DOHH2 (cell line): ENCODE measurements around the gene VPS9D1.
A peak's percentile ranks its signal among the peaks of the same experiment; 100 is the strongest.

Experiments
- H3F3A ChIP-seq: fragments of 200-600 bp; sonication (generic), shearing (Covaris generic); 2 replicates; pipeline ENCODE4 v1.6.0; 2016; ENCODE audit warnings: antibody characterized with exemption, mild to moderate bottlenecking; ENCODE audit not compliant: control insufficient read depth, insufficient read depth
- H3K27ac ChIP-seq: fragments of 200-600 bp; sonication (generic); 2 replicates; pipeline ENCODE4 v1.5.1; 2014; ENCODE audit warnings: low read depth, mild to moderate bottlenecking, low read length, moderate library complexity
- H3K27me3 ChIP-seq: fragments of 200-600 bp; sonication (generic); 2 replicates; pipeline ENCODE4 v1.6.1; 2014; ENCODE audit warnings: mild to moderate bottlenecking, low read length, mixed read lengths; ENCODE audit not compliant: control insufficient read depth
- H3K36me3 ChIP-seq: fragments of 200-600 bp; sonication (generic); 2 replicates; pipeline ENCODE4 v1.6.1; 2014; ENCODE audit warnings: mild to moderate bottlenecking, low read length, moderate library complexity, mixed read lengths; ENCODE audit not compliant: control insufficient read depth
- H3K4me1 ChIP-seq: fragments of 200-600 bp; sonication (generic); 2 replicates; pipeline ENCODE4 v1.6.1; 2014; ENCODE audit warnings: mild to moderate bottlenecking, low read length, mixed read lengths; ENCODE audit not compliant: control insufficient read depth
- H3K4me2 ChIP-seq: fragments of 200-600 bp; sonication (generic); 2 replicates; pipeline ENCODE4 v1.6.0; 2014; ENCODE audit warnings: mild to moderate bottlenecking, low read length, moderate library complexity
- H3K4me3 ChIP-seq: fragments of 200-600 bp; sonication (generic); 2 replicates; pipeline ENCODE4 v1.5.1; 2014; ENCODE audit warnings: mild to moderate bottlenecking, low read length, mixed read lengths
- H3K79me2 ChIP-seq: fragments of 200-600 bp; sonication (generic); 2 replicates; pipeline ENCODE4 v1.6.1; 2014; ENCODE audit warnings: mild to moderate bottlenecking, low read length, mixed read lengths; ENCODE audit not compliant: control insufficient read depth
- H3K9me2 ChIP-seq: fragments of 200-600 bp; sonication (generic); replicated peaks from 2 replicates; pipeline ENCODE4 v1.6.1; 2014; ENCODE audit warnings: mild to moderate bottlenecking, low read length, mixed read lengths; ENCODE audit not compliant: control insufficient read depth
- H3K9me3 ChIP-seq: fragments of 200-600 bp; sonication (generic); 2 replicates; pipeline ENCODE4 v1.6.1; 2014; ENCODE audit warnings: antibody characterized with exemption, low read length, mixed read lengths; ENCODE audit not compliant: control insufficient read depth, insufficient read depth
- H4K20me1 ChIP-seq: fragments of 200-600 bp; sonication (generic); 2 replicates; pipeline ENCODE4 v1.6.0; 2014; ENCODE audit warnings: low read depth, mild to moderate bottlenecking, antibody characterized with exemption, low read length, moderate library complexity; ENCODE audit not compliant: control insufficient read depth, insufficient read depth
- EZH2phosphoT487 ChIP-seq: fragments of 200-600 bp; sonication (generic); IDR thresholded peaks from 2 replicates; pipeline ENCODE4 v1.6.1; 2017; ENCODE audit warnings: borderline replicate concordance, mild to moderate bottlenecking, antibody characterized with exemption, low read length, moderate library complexity, mixed read lengths
- TF ChIP-seq, protein P1 (sequence below): fragments of 200-600 bp; sonication (generic); IDR thresholded peaks from one replicate; pipeline ENCODE4 v1.5.1; 2014; ENCODE audit warnings: antibody characterized with exemption, mild to moderate bottlenecking, low read depth, low read length; ENCODE audit not compliant: poor library complexity, severe bottlenecking

VPS9D1 gene

DNA sequence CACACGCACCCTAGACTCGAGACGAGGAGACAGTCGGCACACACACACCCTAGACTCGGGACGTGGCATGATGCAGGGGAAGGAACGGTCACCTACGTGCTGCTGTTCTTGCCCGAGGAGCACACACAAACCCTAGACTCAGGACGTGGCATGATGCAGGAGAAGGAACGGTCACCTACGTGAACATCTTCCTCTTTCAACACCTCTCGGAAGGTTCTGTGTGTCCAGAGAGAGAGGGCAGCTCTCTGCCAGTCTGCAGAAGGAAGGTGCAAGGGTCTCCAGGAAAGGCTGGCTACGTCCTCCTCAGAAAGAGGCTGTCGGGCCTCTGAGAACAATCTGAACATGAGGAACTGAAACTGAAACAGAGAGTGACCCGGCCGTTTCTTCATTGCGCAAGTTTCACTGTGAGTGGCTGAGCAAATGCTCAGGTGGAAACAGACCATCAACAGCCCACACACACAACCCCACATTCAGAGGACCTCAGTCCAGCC lies 44.1 kb upstream of the VPS9D1 start:
- peak overlapping the region; percentile 59 for H3K4me2 ChIP-seq
- peak overlapping the region; percentile 47 for H3K4me3 ChIP-seq
- H3K27ac ChIP-seq, result peak overlapping the region; percentile 71

DNA sequence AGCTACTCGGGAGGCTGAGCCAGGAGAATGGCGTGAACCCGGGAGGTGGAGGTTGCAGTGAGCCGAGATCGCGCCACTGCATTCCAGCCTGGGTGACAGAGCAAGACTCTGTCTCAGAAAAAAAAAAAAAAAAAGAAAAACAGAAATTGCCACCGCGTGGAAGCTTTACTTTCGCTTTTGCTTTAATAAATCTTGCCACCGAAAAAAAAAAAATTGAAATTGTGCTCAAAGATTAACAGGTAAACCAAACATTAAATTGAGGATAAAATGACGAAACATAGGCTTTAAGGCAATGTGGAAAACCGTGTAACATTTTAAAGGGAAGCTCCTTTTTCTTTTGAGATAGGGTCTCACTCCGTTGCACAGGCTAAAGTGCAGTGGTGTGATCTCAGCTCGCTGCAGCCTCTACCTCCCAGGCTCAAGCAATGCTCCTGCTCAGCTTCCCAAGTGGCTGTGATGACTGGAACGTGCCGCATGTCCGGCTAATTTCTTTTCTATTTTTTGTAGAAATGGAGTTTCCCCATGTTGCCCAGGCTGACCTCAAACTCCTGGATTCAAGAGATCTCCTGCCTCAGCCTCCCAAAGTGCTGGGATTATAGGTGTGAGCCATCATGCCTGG lies 40.7 kb upstream of the VPS9D1 start:
- Histone ChIP-seq H3K27me3 (no peaks in the 10 kb centered on the region), H3K79me2 (peaks cover 71% of the 10 kb centered on the region), H3K36me3 (peaks cover 93% of the 10 kb centered on the region), H3K4me3 (no peak overlapping the region), H3K4me1 (peaks cover 24% of the 10 kb centered on the region), H3K27ac (no peak overlapping the region), H3F3A (peaks cover 4% of the 10 kb centered on the region; the same call in 1 of the 2 replicates), H3K4me2 (no peak overlapping the region), H3K9me3 (no peaks in the 10 kb centered on the region), H3K9me2 (no peaks in the 10 kb centered on the region), H4K20me1 (peaks cover 6% of the 10 kb centered on the region; the same call in 1 of the 2 replicates)
- no peak for TF ChIP-seq EZH2phosphoT487
- TF ChIP-seq, protein P1, sequence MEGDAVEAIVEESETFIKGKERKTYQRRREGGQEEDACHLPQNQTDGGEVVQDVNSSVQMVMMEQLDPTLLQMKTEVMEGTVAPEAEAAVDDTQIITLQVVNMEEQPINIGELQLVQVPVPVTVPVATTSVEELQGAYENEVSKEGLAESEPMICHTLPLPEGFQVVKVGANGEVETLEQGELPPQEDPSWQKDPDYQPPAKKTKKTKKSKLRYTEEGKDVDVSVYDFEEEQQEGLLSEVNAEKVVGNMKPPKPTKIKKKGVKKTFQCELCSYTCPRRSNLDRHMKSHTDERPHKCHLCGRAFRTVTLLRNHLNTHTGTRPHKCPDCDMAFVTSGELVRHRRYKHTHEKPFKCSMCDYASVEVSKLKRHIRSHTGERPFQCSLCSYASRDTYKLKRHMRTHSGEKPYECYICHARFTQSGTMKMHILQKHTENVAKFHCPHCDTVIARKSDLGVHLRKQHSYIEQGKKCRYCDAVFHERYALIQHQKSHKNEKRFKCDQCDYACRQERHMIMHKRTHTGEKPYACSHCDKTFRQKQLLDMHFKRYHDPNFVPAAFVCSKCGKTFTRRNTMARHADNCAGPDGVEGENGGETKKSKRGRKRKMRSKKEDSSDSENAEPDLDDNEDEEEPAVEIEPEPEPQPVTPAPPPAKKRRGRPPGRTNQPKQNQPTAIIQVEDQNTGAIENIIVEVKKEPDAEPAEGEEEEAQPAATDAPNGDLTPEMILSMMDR, result no peak

More for the DNA sequence above, 44.1 kb upstream of the VPS9D1 start:
- Histone ChIP-seq H3K27me3 (no peaks in the 10 kb centered on the region), H3K79me2 (peaks cover 44% of the 10 kb centered on the region), H3K36me3 (peaks cover 95% of the 10 kb centered on the region), H3F3A (peaks cover 4% of the 10 kb centered on the region; the same call in 1 of the 2 replicates), H3K9me2 (no peaks in the 10 kb centered on the region), H3K4me1 (peaks cover 35% of the 10 kb centered on the region), H4K20me1 (peaks cover 6% of the 10 kb centered on the region; the same call in 1 of the 2 replicates), H3K9me3 (no peaks in the 10 kb centered on the region)
- no peak for TF ChIP-seq EZH2phosphoT487
- TF ChIP-seq, protein P1, result no peak

DNA sequence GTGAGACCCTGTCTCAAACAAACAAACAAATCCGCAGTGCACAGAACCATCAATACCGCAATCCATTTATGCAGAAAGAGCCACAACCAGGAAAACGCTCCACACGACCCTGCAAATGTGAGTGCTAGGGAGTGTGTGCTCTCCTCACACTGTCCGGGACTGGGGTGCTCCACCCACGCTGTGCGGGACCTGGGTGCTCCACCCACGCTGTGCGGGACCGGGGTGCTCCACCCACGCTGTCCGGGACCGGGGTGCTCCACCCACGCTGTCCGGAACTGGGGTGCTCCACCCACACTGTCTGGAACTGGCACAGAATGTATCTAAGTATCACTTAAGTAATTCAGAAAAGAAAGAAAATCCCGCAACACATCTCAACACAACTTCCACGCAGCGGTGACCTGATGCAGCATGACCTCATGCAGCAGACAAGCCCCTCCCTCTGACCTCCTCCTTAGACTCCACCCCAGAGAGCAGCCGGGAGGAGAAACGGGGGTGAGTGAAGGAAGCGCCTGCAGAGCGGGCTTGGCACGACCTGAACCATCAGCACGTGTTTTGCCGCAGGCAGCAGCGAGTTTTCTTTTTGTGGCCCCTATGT lies 39.1 kb upstream of the VPS9D1 start:
- H3K27ac ChIP-seq, result no peak overlapping the region
- peaks cover 95% of the 10 kb centered on the region for H3K36me3 ChIP-seq
- no peak overlapping the region for H3K4me3 ChIP-seq
- peaks cover 77% of the 10 kb centered on the region for H3K79me2 ChIP-seq
- no peaks in the 10 kb centered on the region for H3K27me3 ChIP-seq
- no peak overlapping the region for H3K4me2 ChIP-seq
- no peaks in the 10 kb centered on the region for H3K9me2 ChIP-seq
- H3K9me3 ChIP-seq, result no peaks in the 10 kb centered on the region
- H3F3A ChIP-seq, result no peaks in the 10 kb centered on the region; the same call in 1 of the 2 replicates
- TF ChIP-seq EZH2phosphoT487, result no peak
- TF ChIP-seq, protein P1, result no peak
- H4K20me1 ChIP-seq, result peaks cover 9% of the 10 kb centered on the region; the same call in 1 of the 2 replicates
- H3K4me1 ChIP-seq, result peaks cover 10% of the 10 kb centered on the region
